SK-N-SH treated with all-trans-retinoic acid at 6 μM for 48 hours (cell line): ENCODE data around the gene FOXP4.

Experiments
- BACH2 ChIP-seq: fragments of 250-450 bp; sonication (Bioruptor Pico); IDR thresholded peaks from 2 replicates; pipeline ENCODE4 v1.9.0; 2021; ENCODE audit warnings: mild to moderate bottlenecking, borderline replicate concordance
- CSDC2 ChIP-seq: fragments of 250-450 bp; sonication (Bioruptor Pico); IDR thresholded peaks from 2 replicates; pipeline ENCODE4 v1.5.0; 2020; ENCODE audit warnings: mild to moderate bottlenecking, moderate library complexity
- CSRNP3 ChIP-seq: fragments of 250-450 bp; sonication (Bioruptor Pico); IDR thresholded peaks from 2 replicates; pipeline ENCODE4 v1.5.1; 2021; ENCODE audit warnings: mild to moderate bottlenecking, moderate library complexity
- ESRRG ChIP-seq: fragments of 250-450 bp; sonication (Bioruptor Pico); IDR thresholded peaks from 2 replicates; pipeline ENCODE4 v1.6.1; 2021; ENCODE audit warnings: mild to moderate bottlenecking
- GLIS3 ChIP-seq: fragments of 250-450 bp; sonication (Bioruptor Pico); IDR thresholded peaks from 2 replicates; pipeline ENCODE4 v1.5.0; 2020; ENCODE audit warnings: mild to moderate bottlenecking, moderate library complexity
- RARB ChIP-seq: fragments of 250-450 bp; sonication (Bioruptor Pico); IDR thresholded peaks from 2 replicates; pipeline ENCODE4 v1.8.0; 2021; ENCODE audit warnings: mild to moderate bottlenecking, moderate library complexity
- ZC3H10 ChIP-seq: fragments of 250-450 bp; sonication (Bioruptor Pico); IDR thresholded peaks from 2 replicates; pipeline ENCODE4 v1.5.1; 2021; ENCODE audit warnings: mild to moderate bottlenecking, moderate library complexity
- ZFP3 ChIP-seq: fragments of 250-450 bp; sonication (Bioruptor Pico); IDR thresholded peaks from 2 replicates; pipeline ENCODE4 v1.5.0; 2020; ENCODE audit warnings: mild to moderate bottlenecking, moderate library complexity
- ZFP30 ChIP-seq: fragments of 450-650 bp; formaldehyde crosslinking; IDR thresholded peaks from 2 replicates; pipeline ENCODE4 v1.5.0; 2022; ENCODE audit warnings: mild to moderate bottlenecking, moderate library complexity
- ZNF70 ChIP-seq: fragments of 450-650 bp; formaldehyde crosslinking; IDR thresholded peaks from 2 replicates; pipeline ENCODE4 v1.5.0; 2020; ENCODE audit warnings: mild to moderate bottlenecking, moderate library complexity
- ZNF8 ChIP-seq: fragments of 450-650 bp; formaldehyde crosslinking; IDR thresholded peaks from 2 replicates; pipeline ENCODE4 v1.5.0; 2020; ENCODE audit warnings: mild to moderate bottlenecking, moderate library complexity
- TF ChIP-seq, protein P1 (sequence below): fragments of 250-450 bp; sonication (Bioruptor Pico); IDR thresholded peaks from 2 replicates; pipeline ENCODE4 v1.8.0; 2020; ENCODE audit warnings: mild to moderate bottlenecking, moderate library complexity, borderline replicate concordance
- TF ChIP-seq, protein P2 (sequence below): fragments of 250-450 bp; sonication (Bioruptor Pico); IDR thresholded peaks from 2 replicates; pipeline ENCODE4 v1.5.0; 2020; ENCODE audit warnings: mild to moderate bottlenecking, moderate library complexity

DNA sequence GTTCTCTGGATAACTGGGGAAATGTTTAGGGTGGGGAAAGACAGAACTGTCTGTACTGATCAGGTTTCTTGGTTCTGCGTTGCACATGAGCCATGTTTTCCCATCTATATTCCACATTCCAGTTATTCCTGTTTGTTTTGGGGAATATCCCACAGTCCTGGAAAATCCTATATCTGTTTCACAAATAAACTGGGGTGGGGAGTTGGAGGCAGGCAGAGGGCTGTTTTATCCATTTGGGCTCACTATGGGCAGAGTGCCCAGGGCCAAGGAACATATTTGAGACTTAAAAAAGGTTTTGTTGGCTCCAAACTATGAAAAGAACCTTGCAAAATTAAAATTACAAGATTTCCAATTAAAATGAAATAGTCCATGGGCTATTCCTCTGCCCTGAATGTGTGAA lies 21.5 kb downstream of the FOXP4 start:
- TF ChIP-seq BACH2 (CRISPR knock-in tag), result no peak
- TF ChIP-seq, protein P1, sequence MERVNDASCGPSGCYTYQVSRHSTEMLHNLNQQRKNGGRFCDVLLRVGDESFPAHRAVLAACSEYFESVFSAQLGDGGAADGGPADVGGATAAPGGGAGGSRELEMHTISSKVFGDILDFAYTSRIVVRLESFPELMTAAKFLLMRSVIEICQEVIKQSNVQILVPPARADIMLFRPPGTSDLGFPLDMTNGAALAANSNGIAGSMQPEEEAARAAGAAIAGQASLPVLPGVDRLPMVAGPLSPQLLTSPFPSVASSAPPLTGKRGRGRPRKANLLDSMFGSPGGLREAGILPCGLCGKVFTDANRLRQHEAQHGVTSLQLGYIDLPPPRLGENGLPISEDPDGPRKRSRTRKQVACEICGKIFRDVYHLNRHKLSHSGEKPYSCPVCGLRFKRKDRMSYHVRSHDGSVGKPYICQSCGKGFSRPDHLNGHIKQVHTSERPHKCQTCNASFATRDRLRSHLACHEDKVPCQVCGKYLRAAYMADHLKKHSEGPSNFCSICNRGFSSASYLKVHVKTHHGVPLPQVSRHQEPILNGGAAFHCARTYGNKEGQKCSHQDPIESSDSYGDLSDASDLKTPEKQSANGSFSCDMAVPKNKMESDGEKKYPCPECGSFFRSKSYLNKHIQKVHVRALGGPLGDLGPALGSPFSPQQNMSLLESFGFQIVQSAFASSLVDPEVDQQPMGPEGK (CRISPR knock-in tag), result no peak
- TF ChIP-seq RARB (CRISPR knock-in tag), result no peak
- no peak for TF ChIP-seq ZFP3 (CRISPR knock-in tag)
- no peak for TF ChIP-seq ZNF70 (CRISPR knock-in tag)
- no peak for TF ChIP-seq ESRRG (CRISPR knock-in tag)
- no peak for TF ChIP-seq GLIS3 (CRISPR knock-in tag)
- TF ChIP-seq ZNF8 (CRISPR knock-in tag), result no peak
- no peak for TF ChIP-seq ZFP30 (CRISPR knock-in tag)
- no peak for TF ChIP-seq CSDC2 (CRISPR knock-in tag)
- TF ChIP-seq, protein P2, sequence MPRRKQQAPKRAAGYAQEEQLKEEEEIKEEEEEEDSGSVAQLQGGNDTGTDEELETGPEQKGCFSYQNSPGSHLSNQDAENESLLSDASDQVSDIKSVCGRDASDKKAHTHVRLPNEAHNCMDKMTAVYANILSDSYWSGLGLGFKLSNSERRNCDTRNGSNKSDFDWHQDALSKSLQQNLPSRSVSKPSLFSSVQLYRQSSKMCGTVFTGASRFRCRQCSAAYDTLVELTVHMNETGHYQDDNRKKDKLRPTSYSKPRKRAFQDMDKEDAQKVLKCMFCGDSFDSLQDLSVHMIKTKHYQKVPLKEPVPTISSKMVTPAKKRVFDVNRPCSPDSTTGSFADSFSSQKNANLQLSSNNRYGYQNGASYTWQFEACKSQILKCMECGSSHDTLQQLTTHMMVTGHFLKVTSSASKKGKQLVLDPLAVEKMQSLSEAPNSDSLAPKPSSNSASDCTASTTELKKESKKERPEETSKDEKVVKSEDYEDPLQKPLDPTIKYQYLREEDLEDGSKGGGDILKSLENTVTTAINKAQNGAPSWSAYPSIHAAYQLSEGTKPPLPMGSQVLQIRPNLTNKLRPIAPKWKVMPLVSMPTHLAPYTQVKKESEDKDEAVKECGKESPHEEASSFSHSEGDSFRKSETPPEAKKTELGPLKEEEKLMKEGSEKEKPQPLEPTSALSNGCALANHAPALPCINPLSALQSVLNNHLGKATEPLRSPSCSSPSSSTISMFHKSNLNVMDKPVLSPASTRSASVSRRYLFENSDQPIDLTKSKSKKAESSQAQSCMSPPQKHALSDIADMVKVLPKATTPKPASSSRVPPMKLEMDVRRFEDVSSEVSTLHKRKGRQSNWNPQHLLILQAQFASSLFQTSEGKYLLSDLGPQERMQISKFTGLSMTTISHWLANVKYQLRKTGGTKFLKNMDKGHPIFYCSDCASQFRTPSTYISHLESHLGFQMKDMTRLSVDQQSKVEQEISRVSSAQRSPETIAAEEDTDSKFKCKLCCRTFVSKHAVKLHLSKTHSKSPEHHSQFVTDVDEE (CRISPR knock-in tag), result no peak
- TF ChIP-seq CSRNP3, result no peak
- no peak for TF ChIP-seq ZC3H10 (CRISPR knock-in tag)
